ENCODE data around the gene TNIP3.
"Not testable (repeated sequence)": the region's sequence is repeated elsewhere in the genome, so short reads cannot be mapped to it uniquely, and the experiment has no call there.

The TNIP3 gene

DNA sequence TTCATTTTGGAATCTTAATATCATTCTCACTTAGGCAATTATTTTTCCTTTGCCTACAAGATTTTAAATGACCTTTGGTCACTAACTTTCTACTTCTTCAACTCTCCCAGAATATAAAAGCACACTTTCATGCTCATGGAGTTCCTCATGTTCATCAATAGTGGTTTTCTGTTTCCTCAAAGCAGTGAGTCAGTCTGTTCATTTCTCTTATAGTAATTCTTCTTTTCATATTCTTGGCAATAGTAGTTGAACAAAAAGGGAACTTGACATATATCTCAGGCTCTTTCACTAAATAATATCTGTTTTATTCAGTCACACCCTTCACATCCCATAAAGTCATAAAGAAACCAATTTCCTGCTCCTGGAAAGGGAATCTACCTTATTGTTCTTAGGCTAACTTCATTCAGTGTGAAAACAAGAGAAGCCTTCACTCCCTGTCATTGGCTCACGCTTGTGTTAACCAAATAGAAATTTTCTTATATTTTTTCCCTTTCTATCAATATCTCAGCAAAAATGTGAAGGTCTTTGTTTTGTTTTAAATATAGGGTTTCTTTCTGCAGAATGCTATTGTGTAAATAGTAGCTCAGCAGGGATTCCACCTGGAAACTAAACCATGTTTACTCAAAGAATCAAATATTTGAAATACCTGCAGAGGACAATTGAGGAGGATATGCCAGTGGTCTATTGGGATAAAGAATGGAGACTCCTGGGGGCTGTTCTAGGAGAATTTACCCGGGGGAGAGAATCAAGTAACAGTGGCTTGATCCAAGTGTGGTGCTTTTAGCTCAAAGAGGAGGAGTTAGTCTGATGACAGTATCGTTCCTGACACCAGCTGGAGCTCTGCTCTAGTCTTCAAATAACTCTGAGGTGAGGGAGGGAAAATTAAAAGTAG lies 13.4 kb upstream of the TNIP3 start:
- DNase-seq, result no peak

GRCh38 chr4:121176082-121176934 lies 12.2 kb upstream of the TNIP3 start:
- DNase-seq, result no peak

GRCh38 chr4:121171477-121171876 lies 7.4 kb upstream of the TNIP3 start:
- not testable (repeated sequence) for DNase-seq

GRCh38 chr4:121168446-121169281 lies 4.5 kb upstream of the TNIP3 start:
- no peak for DNase-seq

DNA sequence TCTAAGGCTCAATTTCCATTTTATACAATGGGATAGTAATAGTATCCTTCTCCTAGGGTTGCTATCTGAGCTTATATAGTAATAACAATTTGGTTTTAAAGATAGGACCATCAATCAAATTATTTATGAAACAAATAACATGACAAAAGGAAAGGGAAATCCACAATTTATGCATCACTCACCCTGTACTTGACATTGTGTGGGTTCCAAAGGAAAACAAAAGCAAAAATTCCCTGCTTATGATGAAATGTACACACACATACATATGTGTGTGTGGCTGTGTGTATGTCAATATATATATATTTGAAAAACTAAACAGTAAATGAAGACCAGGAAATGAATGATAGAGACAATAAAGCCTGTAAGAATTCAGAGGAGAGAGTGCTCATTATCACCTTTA lies 2.9 kb upstream of the TNIP3 start:
- no peak for DNase-seq

- DNase-seq, result no peak
These were observed 1.1 kb upstream of the TNIP3 start for GRCh38 chr4:121165206-121165605.

- DNase-seq, result no peak
These were observed 7.0 kb downstream of the TNIP3 start for GRCh38 chr4:121156822-121157769.

DNA sequence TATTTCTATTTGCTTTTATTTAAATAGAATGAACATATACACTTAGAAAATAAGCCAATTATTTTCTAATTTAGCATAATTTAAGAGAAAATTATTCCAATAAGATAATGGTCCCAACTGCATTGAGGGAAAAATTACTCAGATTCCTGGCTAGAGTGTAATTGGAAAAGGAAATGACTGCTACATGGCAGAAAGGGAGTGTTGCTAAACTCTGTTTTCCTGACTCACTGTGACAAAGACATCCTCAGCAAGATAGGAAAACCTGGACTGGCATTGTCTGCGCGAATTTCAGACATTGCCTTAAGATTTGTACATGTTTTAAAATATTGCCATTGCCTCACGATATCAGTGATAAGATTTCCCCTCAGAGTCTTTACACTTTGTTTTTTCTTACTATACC lies 8.2 kb downstream of the TNIP3 start:
- no peak for DNase-seq

- no peak for DNase-seq
These were observed 10.0 kb downstream of the TNIP3 start for GRCh38 chr4:121154103-121154515.

DNA sequence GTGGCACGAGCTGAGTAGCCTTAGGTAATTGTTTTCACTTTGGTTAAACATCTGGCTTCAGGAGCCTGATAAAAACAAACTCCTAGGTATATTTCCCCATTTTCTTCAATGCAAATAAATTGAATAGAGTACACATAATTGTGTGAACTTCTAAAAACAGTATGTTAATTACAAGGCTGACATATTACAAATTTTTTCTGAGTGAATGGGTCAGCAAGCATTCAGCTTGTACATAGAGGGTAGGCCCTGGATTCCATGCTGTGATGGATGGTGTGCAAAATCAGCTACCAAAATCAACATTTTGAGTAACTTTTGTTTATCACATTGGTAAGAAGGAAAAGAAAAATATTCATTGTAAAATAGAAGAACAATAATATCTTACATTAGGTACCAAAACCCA lies 12.2 kb downstream of the TNIP3 start:
- no peak for DNase-seq

DNA sequence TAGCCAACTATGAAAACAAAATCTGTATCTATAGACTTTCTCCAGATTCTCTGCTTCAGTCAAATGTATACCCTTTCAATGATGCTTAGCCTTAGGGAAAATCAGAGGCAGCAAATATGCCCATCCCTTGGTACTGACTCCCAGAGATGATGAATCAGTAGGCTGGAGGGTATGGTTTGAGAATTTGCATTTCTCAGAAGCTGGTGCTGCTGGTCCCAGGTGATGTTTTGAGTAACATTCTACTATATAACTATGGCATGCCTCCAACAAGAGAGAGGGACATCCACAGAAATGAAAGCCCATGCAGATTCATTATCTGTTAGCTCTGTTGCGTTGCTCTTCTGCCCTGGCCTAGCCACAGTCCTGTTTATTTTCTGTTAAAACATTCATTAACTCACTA lies 13.6 kb downstream of the TNIP3 start:
- no peak for DNase-seq

GRCh38 chr4:121150003-121150402 lies 14.1 kb downstream of the TNIP3 start:
- no peak for DNase-seq

DNA sequence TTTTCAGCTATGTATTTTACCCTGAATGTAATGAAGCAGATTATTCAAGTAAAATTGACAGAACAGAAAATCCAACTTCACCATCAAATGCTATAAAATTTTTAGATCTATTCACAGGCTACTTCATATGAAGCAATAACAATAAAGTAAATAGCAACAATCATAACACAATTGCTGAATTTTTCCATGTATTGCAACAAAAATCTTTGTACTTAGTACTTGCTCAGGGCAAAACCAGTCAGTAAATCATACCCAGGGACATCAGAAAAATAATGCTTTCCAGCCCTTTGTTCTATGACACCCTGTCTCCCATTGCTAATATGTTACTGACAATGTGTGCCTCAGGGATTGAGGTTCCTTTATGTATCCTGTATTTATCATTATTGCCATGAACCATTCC lies 15.5 kb downstream of the TNIP3 start:
- no peak for DNase-seq

DNA sequence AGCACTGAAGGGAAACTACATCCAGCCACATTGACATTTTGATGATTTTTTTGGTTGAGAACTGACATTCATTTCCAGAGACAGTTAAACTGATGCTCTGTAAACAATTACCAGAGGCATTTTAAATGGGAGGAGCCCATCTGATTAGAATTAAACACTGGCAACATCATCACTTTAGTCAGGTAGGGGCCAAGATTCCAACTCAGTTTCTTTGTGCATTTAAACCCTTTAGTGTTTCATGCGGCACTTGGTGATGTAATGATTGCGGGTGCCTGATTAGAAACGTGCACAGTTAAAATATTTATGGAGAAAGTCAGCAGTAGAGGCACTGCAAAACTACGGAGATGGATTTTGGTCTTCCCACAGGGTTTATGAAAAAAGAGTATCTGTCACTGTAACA lies 16.1 kb downstream of the TNIP3 start:
- no peak for DNase-seq

GRCh38 chr4:121146530-121146929 lies 17.6 kb downstream of the TNIP3 start:
- no peak for DNase-seq

GRCh38 chr4:121145430-121145829 lies 18.7 kb downstream of the TNIP3 start:
- no peak for DNase-seq

- DNase-seq, result no peak
These were observed 20.1 kb downstream of the TNIP3 start for GRCh38 chr4:121144021-121144420.

DNA sequence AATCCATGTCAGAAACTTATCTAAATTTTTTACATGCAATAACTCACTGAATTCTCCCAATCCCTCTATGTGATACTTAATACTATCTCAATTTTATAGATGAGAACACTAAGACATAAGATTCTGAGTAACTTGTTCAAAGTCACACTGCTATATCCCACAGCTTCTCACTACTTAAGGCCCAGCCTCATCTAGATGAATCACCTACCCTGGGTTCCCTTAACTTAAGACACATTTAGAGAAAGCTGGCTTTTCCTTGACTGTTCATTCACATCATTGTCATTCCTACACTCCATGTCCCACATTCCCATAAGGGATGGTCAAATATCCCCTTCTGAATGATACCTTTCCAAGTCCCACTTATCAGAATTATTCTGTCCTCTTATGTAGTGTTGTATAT lies 21.0 kb downstream of the TNIP3 start:
- DNase-seq, result no peak

DNA sequence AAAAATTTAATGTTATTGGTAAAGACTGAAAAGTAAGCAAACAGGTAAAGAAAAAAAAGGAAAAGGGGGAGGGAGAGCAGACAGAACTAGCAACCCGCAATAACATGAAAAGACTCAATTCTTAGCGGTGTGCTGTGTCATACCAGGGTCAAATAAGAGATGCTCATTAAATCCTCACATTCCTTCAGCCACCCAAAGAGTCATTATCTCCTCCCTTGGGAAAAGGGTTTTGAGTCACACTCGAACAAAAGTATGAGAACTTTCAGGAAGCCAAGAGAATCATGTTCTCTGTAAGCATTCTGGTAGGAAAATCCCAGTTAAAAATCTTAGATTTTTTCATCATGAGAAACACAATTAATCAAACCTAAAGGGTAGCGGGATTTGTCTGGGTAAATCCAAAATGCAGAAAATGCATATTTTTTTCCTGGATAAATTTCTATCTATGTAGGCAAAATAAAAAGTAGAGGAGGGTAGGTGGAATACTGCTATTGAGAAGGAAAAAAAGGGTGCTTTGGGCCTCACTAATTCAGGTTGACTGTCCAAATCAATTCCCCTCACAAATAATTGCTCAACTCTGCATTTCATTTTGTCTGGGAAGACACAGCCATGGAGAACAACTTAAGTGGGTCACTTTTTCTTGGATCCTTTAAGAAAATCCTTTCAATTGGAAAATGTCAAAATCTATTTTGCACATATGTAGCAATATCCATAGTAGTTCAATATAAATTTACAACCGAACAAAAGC lies 23.2 kb downstream of the TNIP3 start:
- DNase-seq, result no peak

DNA sequence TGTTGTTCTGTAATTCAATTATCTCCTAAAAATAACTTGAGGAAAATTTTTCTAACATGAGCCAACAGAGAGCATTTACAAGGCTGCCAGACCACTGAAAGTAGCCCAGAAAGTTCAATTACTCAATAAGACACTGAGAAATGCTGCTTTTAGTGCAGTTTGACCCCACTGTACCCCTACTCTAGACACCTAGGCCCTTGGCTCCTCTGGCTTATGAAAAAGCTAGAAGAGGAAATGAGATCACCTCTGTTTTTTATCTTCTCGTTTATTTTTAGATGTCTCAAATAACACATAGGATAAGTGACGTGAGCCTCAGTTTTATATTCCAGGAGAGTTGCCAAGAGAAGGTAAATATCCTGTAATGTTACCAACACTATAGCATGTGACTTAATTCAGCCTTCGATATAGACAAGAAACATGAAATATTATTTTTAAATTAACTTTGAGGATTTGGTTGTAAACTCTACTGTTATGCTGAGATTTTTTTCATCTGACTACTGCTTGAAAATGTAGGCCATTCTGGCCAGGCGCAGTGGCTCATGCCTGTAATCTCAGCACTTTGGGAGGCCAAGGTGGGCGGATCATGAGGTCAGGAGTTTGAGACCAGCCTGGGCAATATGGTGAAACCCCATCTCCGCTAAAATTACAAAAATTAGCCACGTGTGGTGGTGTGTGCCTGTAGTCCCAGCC lies 24.4 kb downstream of the TNIP3 start:
- DNase-seq, result no peak

Data from NCI-H2029 treated with DMSO at 0.1 percent for 48 hours (cell line).